GM10266 (cell line): Measurements from ENCODE around the gene CDC20.

Experiments used
- DNase-seq: peaks from one replicate; pipeline ENCODE4 v3.0.0; 2012; ENCODE audit errors: extremely low spot score
- CTCF ChIP-seq: IDR thresholded peaks from 2 replicates; pipeline ENCODE4 v1.5.1; 2012; ENCODE audit warnings: mild to moderate bottlenecking, low read depth; ENCODE audit not compliant: control insufficient read depth, insufficient read depth; ENCODE audit errors: missing control alignments

The CDC20 gene

GRCh38 chr1:43410571-43410970 lies 51.8 kb downstream of the CDC20 start:
- DNase-seq = no peak
- no peak for TF ChIP-seq CTCF
